22Rv1 (cell line): ENCODE data around the gene KLK2.

Experiments used
- CTCF ChIP-seq: fragments of 450-650 bp; IDR thresholded peaks from 2 replicates; pipeline ENCODE4 v1.5.1; 2017; ENCODE audit warnings: mild to moderate bottlenecking
- ZFX ChIP-seq: fragments of 450-650 bp; IDR thresholded peaks from 2 replicates; pipeline ENCODE4 v1.6.1; 2017; ENCODE audit warnings: antibody characterized with exemption, borderline replicate concordance

DNA sequence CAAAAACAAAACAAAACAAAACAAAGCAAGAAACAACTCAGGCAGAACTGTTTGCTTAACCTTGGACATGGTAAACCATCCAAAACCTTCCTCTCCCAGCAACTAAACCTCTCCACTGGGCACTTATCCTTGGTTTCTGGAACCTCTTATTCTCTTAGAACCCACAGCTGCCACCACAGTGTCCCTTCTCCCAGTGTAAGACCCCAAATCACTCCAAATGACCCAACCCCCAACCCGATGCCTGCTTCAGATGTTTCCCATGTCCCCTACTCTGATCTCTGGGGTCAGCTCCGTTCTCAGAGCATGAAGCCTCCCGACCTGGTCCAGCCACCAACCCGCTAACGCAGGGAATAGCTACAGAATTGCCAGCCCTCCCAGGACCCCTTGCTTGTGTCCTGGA, 972 bp downstream of the KLK2 start:
- TF ChIP-seq CTCF: no peak
- no peak for TF ChIP-seq ZFX
